Prostate gland (tissue), 2 donors: ENCODE measurements around the gene SCRN2. TPM values are rescaled to one million over a fixed set of nuclear protein-coding genes. Genes with fewer than 3 reads are reported as not detected.
A peak's percentile ranks its signal among the peaks of the same experiment; 100 is the strongest.

Source experiments
- DNase-seq: peaks from one replicate; pipeline ENCODE4 v3.0.0-alpha.2; 2019; ENCODE audit warnings: low spot score
- H3K27ac ChIP-seq, 2 donors: fragments of 200-600 bp; sonication (generic); 2 replicates each; pipeline ENCODE4 v1.5.1; 2017 to 2019
- H3K27me3 ChIP-seq: fragments of 200-600 bp; sonication (generic); replicated peaks from 2 replicates; pipeline ENCODE4 v1.5.1; 2019; ENCODE audit not compliant: insufficient read depth
- H3K36me3 ChIP-seq, 2 donors: fragments of 200-600 bp; sonication (generic); 1 replicate in 1 of 2; 2 replicates in 1 of 2; pipeline versions ENCODE4 v1.5.1 to v1.8.1; 2017 to 2019
- H3K4me1 ChIP-seq: fragments of 200-600 bp; sonication (generic); replicated peaks from 2 replicates; pipeline ENCODE4 v1.5.1; 2019
- H3K4me3 ChIP-seq, 2 donors: fragments of 200-600 bp; sonication (generic); 2 replicates each; pipeline ENCODE4 v1.5.1; 2017 to 2019
- H3K9me3 ChIP-seq: fragments of 200-600 bp; sonication (generic); 2 replicates; pipeline ENCODE4 v1.5.1; 2017
- POLR2A ChIP-seq: fragments of 450-650 bp; IDR thresholded peaks from one replicate; pipeline ENCODE4 v1.6.1; 2016; ENCODE audit warnings: antibody characterized with exemption, mild to moderate bottlenecking
- POLR2AphosphoS5 ChIP-seq: sonication (generic); formaldehyde crosslinking; IDR thresholded peaks from one replicate; pipeline ENCODE4 v1.6.1; 2017; ENCODE audit warnings: antibody characterized with exemption
- WGBS: methylation state at CpG from one replicate; pipeline ENCODE4 v1.1.5; 2018; 5-methylcytosine and 5-hydroxymethylcytosine counted together
- intact Hi-C: fragments of 100-400 bp; cut with DNase I; formaldehyde crosslinking; loops from one replicate; pipeline ENCODE4 v1.14.2; 2022
- total RNA-seq, 2 donors: library from RNA; depleted of rRNA; stranded (reverse); fragments of >200 nt; gene quantifications; one replicate each; pipeline ENCODE4 v1.1.0, GENCODE V29; 2016
- TF ChIP-seq, protein P1 (sequence below), 4 experiments: fragments of 200-600 bp in 2 of 4; fragments of 450-650 bp in 2 of 4; sonication (generic) in 2 of 4; IDR thresholded peaks; 1 replicate in 3 of 4; 2 replicates in 1 of 4; pipeline ENCODE4 v1.5.1; 2016 to 2019; ENCODE audit warnings: antibody characterized with exemption in 4 of 4, mild to moderate bottlenecking in 2 of 4, moderate library complexity in 2 of 4

Gene SCRN2
- total RNA-seq, 2 donors from 2014 or later = 32.6 to 44.4 TPM

DNA sequence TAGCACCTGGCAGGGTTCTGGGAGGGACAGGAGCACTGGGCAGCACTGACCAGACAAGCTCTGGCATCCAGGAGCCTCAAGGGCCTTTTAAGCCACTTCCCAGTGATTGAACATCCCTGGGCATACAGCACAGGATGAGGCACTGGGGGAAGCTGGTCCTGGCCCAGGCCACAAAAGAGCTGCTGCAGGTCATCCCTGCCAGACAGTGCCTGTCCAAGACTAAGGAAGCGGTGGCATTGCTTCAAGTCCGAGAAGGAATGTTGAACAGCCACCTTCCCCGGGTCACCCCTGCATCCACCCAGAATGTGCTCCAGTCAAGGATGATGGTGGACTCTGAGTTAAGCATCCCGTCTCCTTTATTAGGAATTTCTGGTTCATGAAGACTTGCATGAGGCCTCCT lies 18.3 kb downstream of the SCRN2 start:
- Histone ChIP-seq H3K4me1 (peaks cover 12% of the 10 kb centered on the region), H3K9me3 (no peaks in the 10 kb centered on the region), H3K27me3 (no peaks in the 10 kb centered on the region), H3K4me3 (no peak overlapping the region), H3K36me3 (peaks cover 0 to 8% of the 10 kb centered on the region in 2 donors), H3K27ac (no peak overlapping the region)
- TF ChIP-seq, protein P1, sequence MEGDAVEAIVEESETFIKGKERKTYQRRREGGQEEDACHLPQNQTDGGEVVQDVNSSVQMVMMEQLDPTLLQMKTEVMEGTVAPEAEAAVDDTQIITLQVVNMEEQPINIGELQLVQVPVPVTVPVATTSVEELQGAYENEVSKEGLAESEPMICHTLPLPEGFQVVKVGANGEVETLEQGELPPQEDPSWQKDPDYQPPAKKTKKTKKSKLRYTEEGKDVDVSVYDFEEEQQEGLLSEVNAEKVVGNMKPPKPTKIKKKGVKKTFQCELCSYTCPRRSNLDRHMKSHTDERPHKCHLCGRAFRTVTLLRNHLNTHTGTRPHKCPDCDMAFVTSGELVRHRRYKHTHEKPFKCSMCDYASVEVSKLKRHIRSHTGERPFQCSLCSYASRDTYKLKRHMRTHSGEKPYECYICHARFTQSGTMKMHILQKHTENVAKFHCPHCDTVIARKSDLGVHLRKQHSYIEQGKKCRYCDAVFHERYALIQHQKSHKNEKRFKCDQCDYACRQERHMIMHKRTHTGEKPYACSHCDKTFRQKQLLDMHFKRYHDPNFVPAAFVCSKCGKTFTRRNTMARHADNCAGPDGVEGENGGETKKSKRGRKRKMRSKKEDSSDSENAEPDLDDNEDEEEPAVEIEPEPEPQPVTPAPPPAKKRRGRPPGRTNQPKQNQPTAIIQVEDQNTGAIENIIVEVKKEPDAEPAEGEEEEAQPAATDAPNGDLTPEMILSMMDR (IDR thresholded peaks at IDR 0.05) = no peak
- TF ChIP-seq POLR2AphosphoS5 = no peak
- no peak for TF ChIP-seq POLR2A
- no peak for DNase-seq
- WGBS = 93% methylated on average over 4 of the region's 4 CpGs
- intact Hi-C loops = no loop called here

DNA sequence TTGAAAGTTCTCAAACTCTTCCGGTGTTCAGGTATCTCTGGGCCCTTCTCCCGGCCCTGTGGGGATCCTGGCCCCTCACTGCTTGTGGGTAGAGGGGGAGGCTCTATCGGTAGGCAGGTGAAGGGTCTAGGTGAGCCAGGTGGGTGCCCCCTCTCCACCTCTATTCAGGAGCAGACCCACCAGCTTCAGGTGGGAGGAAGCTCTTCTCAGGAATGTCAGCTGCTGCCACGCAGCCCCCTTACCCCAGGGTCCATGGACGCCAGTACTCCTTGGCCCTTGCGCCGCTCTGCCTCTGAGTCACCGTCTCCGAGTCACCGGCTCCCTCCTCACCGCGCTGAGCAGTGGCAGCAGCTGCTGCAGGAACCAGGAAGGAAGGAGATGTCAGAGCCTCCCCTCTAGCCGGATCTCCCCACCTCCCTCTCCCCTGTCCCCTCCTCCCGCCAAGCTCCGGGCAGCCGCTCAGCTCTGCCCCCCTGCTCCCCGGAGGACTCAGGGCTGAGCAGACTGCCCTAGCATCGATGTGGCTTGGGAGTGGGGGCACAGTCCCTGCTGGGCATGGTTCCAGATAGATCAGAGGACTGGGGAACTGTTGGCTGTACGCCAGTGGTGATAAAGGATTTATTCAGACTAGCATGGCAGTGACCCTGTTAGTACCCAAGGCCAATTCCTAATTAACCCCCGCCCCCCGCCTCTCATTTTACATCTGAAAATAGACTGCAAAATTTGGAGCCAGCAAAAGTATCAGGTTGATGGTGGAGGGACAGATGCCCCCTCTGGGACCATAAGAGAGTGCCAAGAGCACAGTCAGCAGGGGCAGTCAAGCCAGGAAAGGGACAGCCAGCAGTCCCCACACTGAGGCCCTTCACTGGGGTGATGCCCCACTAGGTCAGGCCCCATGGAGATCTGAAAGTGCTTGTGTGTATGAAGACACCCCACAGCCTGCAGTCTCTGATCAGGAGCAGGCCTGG lies 19.4 kb downstream of the SCRN2 start, which contains the start of gene OSBPL7:
Gene OSBPL7, minus strand, starts transcription at position 371 of the 968 bp plus-strand sequence. CDS start 1,516 bp downstream, outside the sequence.
- peak within 1 kb of the TSS; percentile 21 to 50 for H3K27ac ChIP-seq
- intact Hi-C loops = no loop called here
- H3K27me3 ChIP-seq = no peaks in the 10 kb centered on the region
- peak; percentile 61 for DNase-seq
- TF ChIP-seq POLR2A (peak; percentile 25), POLR2AphosphoS5 (peak; percentile 73)
- TF ChIP-seq, protein P1 (IDR thresholded peaks at IDR 0.05) = peak in 2 of 4 experiments; percentile 7 to 45
- H3K4me3 ChIP-seq = peak within 1 kb of the TSS; percentile 40 to 57
- 8% methylated on average over 13 of the region's 21 CpGs for WGBS
- peaks cover 5 to 8% of the 10 kb centered on the region in 2 donors for H3K36me3 ChIP-seq
- H3K9me3 ChIP-seq = no peaks in the 10 kb centered on the region
- H3K4me1 ChIP-seq = peaks cover 12% of the 10 kb centered on the region

DNA sequence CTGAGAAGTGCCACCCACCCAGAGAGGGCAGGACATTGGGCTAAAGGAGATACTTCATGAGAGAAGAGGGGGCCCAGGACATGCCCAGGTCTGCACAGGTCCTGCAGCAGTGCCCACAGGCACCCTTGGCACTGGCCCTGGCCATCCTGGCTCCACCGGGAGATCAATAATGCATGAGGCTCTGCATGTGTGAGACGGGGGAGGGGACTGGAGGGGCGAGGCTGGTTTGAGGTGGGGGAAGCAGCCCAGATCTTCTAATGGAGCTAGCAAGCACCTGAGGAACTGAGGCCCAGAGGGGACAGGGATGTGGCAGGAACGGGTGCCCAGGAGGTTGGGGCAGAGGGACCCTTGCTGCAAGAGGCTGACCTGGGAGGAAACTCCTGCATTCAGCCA lies 20.0 kb downstream of the SCRN2 start:
- 4% methylated on average over 4 of the region's 4 CpGs for WGBS
- H3K9me3 ChIP-seq = no peaks in the 10 kb centered on the region
- no peak for TF ChIP-seq POLR2AphosphoS5
- TF ChIP-seq POLR2A = no peak
- TF ChIP-seq, protein P1 (IDR thresholded peaks at IDR 0.05) = no peak
- intact Hi-C loops = no loop called here
- peak overlapping the region; percentile 40 to 57 for H3K4me3 ChIP-seq
- peaks cover 12% of the 10 kb centered on the region for H3K4me1 ChIP-seq
- DNase-seq = no peak
- peaks cover 5 to 8% of the 10 kb centered on the region in 2 donors for H3K36me3 ChIP-seq
- no peaks in the 10 kb centered on the region for H3K27me3 ChIP-seq
- peak overlapping the region; percentile 21 to 50 for H3K27ac ChIP-seq

DNA sequence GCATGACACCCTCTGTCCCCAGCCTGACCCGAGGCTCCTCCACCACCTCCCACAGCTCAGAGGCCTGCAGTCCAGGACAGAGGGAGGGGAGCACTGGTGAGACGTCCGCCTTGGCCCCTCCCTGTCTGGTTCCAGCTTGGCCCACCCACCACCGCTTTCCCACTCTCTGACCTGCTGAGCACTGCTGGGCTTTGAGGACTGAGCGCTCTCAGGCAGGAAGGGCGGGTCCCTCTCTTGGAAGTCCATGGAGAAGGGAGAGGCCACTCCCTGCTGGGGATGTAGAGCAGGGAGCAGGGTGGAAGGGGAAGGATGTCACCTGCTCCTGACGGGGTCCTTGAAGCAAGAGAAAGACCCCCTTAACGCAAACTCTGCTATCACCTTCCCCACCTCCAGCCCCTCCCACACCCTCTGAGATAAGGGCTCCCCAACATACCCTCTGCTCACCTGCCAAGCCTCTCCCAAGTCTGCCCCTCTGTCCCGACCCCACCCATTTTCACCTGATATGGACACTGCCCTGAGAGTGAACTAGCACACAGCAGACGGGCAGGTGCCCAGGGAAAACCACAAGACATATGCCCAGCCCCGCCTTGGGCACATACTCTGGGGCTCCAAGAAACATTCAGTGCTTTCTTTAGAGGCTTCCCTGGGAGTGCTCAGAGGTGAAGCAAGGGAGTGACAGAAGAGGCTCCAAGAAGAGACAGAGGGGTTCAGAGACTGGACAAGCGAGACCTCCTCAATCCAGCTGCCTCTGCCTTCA lies 20.9 kb downstream of the SCRN2 start:
- 65% methylated on average over 12 of the region's 12 CpGs for WGBS
- peaks cover 12% of the 10 kb centered on the region for H3K4me1 ChIP-seq
- DNase-seq = no peak
- no peaks in the 10 kb centered on the region for H3K27me3 ChIP-seq
- peaks cover 5 to 13% of the 10 kb centered on the region in 2 donors for H3K36me3 ChIP-seq
- TF ChIP-seq, protein P1 (IDR thresholded peaks at IDR 0.05) = no peak
- TF ChIP-seq POLR2A = no peak
- TF ChIP-seq POLR2AphosphoS5 = no peak
- peak overlapping the region in 1 of 2 donors; percentile 57 for H3K4me3 ChIP-seq
- intact Hi-C loops = no loop called here
- H3K27ac ChIP-seq = no peak overlapping the region
- no peaks in the 10 kb centered on the region for H3K9me3 ChIP-seq
